ENCODE measurements around the gene LRRC74A.
A peak's percentile ranks its signal among the peaks of the same experiment; 100 is the strongest.

LRRC74A gene

DNA sequence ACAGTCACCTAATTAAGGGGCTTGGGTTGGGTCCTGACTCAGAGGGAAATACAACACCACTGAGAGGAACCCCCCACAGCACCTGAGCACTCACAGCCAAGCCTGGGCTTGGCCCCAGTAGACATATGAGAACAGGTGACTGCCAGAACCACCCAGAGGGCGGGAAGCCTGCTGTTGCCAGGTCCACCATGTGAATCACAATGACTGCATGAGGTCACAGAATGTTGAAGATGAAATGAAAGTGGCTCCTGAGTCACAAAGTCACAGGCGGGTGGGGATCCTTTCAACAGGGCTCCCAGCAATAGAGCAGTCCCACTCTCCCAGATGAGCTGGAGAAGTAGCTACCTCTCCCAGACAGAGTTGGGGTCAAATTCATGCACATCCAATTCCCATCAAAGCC is at the start of gene LRRC74A:
TSS of gene LRRC74A (plus strand) at position 287 of the 400 bp plus-strand sequence. CDS start 290 bp downstream, outside the sequence.
- no peak for DNase-seq (ENCODE audit: low spot score)

DNA sequence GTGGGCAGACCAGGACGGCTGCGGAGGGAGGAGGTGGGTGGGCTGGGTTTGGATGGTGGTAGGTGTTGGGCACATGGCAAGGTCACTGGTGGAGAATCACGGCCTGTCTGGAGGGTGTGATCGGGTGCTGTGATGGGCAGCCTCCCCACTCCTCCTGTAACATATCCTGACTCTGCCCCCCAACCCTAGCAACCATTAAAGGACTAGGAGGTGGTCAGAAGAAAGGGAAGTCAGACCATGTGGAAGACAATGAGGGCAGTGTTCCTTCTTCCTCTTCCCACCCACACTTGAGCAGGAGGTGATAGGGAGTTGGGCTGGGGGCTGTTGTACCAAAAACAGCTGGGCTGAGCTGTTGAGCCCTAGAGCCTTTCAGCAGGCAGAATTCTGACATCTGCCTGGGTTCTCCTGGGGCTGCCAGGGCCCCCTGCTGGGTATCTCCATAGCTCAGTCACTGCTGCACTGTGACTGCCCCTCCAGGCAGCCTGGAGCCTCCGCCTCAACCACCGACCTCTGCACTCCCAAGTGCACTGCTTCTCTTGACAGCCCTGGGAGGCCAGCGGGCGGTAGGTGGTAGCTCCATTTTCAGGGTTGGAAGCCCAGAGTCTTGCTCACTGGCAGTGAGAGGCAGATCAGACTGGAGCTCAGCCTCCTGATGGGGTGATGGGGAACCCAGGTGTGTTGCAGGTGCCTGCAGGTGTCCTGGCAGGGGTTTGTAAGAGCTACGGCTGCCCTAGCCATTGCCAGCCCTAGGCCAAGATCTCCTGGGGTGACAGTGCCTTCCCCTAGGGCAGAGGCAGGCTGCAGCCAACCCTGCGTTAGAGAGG is 49.6 kb upstream of the LRRC74A start:
- DNase-seq (ENCODE audit: low spot score): no peak

DNA sequence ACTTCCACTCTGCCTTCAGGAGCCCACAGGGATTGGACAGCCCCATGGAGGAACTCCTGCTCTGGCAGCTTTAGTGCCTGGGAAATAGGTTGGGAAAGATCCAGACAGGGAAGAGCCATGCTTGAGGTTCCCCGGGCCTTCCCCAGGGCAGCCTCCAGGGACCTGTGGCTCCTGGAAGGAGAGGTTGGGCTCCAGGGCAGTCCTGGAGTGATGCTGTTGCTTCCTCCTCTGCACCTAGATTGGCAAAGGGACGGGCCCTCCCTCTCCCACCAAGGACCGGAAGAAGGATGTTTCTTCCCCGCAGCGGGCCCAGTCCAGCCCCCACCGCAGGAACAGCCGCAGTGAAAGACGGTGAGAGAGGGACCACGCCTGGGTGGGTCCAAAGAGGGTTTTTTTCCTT is 48.5 kb upstream of the LRRC74A start:
- DNase-seq (ENCODE audit: low spot score): no peak

GRCh38 chr14:76778546-76779215 is 47.5 kb upstream of the LRRC74A start:
- no peak for DNase-seq (ENCODE audit: low spot score)

DNA sequence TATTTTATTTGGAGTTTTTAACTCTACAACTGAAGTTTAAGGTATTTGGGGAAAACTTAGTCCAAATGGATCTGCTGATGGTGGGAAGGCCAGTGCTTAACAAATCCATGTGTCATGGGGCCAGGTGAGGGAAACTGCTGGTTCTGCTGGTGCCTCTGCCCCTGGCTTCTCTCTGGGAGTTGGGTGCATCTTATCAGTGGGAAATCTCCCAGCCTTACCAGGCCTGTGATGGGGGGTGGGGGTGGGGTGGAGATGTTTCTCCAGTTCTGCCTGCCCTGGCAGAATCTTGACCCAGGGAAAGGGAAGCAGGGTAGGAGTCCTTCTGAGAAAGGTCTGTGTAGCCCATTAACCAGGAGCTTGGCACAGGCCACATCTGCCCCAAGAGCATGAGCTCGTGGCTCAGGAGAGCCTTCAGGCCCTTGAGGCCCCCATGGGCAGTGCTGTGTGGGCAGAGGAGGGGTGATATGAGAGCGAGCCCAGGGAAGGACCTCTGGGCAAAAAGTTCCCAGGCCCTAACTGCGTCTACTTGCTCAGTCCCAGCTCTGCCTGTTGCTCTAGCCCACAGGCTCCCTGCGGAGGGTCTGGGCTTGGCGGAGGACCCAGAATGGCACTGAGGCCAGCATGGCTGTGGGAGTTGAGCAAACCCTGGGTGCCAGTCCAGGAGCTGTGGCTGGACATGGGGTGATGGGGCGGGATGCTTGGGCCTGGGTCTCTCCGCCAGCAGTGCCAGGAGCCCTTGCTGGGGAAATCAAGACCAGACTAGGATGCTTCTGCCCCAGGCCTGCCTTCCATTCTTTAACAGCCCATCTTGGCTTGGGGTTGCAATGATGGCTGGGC is 46.8 kb upstream of the LRRC74A start:
- no peak for DNase-seq (ENCODE audit: low spot score)

DNA sequence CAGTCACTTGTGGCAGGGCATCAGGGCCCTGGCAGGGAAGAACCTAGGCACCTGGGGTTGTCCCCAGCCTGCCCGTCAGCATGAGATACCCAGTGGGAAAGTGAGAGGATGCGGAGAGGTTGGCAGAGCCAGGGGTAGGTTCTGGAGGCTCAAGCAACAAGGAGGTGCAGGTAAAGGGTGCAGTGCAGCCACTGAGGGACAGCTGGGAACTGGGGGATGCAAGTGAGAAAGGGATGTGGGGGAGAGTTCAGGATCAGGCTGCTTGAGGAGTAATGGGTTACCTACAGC is 46.2 kb upstream of the LRRC74A start:
- no peak for DNase-seq (ENCODE audit: low spot score)

DNA sequence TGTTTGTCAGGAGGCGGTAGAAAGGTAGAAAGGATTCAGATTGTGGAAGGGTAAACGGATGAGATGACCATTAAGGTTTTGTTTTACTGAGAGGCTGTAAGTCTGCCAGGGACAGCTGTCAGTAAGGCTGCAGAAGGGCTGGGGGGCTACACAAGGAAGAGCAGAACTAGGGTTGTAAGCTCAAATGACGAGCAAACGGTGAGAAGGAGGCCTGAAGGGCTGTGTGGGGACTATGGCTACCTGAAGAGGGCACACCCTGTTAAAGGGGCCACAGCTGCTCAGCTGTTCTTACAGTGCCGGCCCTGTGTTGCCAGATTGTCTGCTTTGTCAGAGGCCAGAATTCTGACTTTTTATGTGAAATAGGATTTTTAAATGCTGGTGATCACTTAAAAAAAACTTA is 45.8 kb upstream of the LRRC74A start:
- DNase-seq (ENCODE audit: low spot score): no peak

DNA sequence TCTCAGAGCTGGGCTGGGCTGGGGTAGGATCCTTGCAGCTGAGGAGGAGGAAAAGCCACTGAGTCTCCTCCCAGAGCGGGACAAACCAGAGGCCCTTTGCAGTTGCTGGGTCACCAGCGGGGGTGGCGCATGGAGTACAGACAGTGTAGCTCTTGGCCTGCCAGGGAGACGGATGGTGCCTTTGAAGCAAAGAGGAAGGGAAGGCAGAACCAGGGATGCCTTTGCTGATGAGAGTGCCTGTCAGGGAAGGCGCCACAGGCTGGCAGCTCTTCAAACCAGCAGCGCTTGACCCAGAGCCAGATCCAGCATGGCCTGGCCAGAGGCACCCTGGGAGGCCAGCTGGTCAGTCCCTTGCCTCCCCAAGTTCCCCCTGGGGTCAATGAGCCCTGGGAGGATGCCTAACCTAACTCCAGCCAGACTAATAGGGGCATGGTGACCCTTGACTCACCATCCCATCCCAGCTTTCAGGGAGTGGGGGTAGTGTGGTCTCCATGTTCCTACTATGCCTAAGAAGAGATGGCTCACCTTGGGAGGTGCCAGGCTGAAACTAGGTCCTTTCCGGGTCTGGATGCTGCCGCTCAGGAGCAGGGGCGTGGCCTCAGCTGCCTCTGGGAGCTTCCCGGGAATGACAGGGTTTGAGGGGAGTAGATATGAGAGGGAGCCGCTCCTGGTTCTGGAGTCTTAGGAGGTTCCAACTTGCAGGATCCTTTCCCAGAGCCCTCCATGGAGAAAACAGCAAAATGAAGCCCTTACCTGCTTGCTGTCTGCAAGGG is 45.1 kb upstream of the LRRC74A start:
- no peak for DNase-seq (ENCODE audit: low spot score)

DNA sequence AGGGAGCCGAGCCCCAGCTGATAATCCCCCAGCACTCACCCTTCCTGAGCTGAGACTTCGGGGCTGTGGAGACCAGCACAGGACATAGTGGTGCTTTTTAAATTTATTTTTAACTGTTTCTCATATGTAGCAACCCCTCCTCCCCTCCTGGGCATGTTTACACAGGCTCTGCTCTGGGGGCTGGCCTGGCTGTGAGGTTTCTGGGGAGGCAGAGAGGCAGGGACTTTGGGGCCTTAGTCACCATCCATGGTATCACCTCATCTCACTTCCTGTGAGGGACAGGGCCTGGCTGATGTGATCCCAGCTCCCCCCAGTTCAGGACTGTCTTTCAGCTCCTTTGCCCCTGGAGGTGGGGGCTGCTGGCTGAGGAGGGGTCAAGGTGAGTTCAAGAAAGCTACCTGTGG is 44.6 kb upstream of the LRRC74A start:
- DNase-seq (ENCODE audit: low spot score): no peak

DNA sequence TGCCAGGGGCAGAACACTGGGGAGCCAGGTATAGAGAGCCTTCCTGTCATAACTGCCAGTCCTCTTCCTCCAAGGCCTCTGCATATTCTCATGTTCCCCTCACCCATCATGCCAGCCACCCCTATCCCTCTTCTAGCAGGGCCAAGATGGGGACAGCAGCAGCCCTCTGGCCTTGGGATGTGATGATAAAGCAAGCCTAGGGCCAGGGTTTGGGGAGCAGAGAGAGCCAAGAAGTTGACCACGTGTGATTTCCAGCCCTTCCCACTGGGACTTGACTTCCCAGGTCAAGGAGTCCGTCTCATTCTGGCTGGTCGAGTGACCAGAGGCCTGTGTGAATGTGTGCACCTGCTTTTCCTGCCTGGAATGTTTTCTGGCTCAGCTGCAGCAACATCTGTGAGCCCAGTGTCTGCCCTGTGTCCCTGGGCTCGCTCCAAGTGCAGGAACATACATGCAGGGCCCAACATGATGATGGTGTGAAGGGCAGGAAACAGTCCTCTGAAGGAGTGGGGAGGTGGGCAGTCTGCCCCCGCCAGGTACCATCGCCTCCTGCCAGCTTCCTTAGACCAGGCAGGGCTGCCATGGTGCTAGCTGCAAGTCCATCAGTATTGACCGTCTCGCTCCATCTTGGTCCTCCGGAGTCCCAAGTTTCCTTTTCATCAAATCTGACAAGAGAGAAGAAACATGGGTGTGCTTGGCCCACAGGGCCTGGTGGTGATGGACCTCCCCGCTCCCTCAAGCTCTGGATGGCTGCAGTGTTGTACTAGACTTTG is 43.9 kb upstream of the LRRC74A start:
- no peak for DNase-seq (ENCODE audit: low spot score)

GRCh38 chr14:76782885-76783566 is 43.2 kb upstream of the LRRC74A start:
- DNase-seq (ENCODE audit: low spot score): no peak

DNA sequence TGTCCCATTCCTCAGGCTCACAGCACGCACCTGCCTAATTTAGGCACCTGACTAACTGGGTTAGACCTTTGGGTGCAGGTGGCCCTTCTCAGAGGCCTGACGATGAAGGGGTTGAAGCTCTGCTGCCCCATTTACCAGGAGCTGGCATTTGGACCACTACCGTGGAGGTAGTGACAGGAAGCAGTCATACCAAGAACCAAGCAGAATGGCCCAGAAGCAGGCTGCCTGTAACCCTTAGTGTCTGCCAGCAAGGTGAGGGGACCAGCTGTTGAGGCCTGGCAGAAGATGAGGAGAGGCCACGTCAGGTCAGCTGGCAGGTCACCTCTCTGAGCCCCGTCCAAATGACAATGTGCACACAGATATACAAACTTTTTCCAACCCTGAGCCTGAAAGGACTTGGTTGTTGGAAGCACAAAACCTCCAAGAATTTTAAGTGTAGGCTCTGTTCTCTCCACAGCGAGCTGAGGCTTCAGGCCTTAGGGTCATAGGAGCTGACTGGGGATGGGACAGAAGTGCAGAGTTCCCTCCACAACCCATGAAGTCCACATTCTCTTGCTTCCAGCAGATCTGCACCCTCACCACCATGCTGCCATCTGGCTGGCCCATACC is 41.8 kb upstream of the LRRC74A start:
- DNase-seq (ENCODE audit: low spot score): no peak

DNA sequence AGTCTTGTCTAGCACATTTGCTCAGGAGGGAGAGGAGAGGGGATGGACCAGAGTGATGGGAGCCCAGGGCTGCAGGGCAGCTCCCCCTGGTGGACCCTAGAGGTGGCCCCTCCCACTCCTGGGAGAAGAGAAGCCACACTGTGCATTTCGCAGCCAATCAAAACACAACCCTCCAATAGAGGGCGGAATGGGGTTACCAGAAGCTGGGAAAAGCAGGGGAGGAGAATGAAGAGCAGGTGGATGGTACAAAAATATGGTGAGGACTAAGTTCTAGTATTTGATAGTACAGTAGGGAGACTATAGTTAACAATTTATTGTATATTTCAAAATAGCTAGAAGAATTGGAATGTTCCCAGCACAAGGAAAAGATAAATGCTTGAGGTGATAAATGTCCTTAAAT is 41.3 kb upstream of the LRRC74A start:
- DNase-seq (ENCODE audit: low spot score): peak; percentile 91

- no peak for DNase-seq (ENCODE audit: low spot score)
Observed at GRCh38 chr14:76786601-76787000, 39.6 kb upstream of the LRRC74A start.

- DNase-seq (ENCODE audit: low spot score): no peak
Observed at GRCh38 chr14:76792422-76792821, 33.8 kb upstream of the LRRC74A start.

- DNase-seq (ENCODE audit: low spot score): no peak
Observed at GRCh38 chr14:76793324-76793723, 32.9 kb upstream of the LRRC74A start.

DNA sequence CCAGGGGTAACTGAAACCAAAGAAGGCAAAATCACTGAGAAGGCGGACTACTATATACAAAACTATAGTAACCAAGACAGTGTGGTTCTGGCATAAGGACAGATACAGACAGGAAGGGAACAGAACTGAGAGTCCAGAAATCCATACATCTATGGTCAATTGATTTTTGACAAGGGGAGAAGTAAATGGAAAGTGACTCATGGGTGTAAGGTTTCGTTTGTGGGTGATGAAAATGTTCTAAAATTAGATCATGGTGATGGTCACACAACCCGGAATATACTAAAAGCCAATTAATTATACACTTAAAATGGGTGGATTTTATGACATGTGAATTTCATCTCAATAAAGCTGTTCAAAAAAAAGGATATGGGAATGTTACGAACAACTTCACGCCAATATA is 32.3 kb upstream of the LRRC74A start:
- no peak for DNase-seq (ENCODE audit: low spot score)

GRCh38 chr14:76806446-76806845 is 19.8 kb upstream of the LRRC74A start:
- no peak for DNase-seq (ENCODE audit: low spot score)

DNA sequence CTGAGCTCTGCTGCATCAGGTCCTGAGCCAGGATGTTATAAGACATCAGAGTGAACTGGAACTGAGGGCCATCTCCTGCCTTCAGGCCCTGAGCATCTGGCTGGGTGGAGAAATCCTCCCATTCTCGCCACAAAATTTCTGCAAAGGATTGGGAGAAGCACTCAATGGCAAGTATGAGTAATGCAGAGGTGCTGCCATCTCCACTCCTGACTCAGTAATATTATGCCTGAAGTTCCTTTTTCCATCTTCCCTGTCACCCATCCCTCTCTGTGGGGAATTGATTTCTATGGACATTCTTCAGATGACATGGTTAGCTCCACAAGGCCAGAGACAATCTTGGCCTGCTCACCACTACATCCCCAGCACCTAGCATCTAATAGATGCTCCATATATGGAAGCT is 18.2 kb upstream of the LRRC74A start:
- DNase-seq (ENCODE audit: low spot score): no peak

DNA sequence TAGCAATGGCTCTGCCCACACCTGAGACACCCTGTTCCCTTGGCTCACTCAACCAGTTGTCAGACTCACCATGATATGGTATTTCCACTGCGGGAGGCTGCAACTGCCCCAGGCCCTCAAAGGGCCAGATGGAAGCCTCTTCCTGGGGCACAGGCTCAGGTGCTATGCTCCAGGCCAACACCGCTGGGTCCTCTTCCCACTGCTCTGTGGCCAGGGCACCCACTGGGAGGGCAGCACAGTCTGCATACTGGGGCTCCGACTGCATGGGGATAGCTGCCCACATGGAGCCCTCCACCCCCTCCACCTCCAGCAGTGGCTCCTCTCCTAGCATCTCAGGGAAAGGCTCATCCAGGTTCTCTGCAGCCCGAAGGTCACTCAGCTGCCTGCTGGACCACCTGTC is 17.2 kb upstream of the LRRC74A start:
- no peak for DNase-seq (ENCODE audit: low spot score)

Data from GM03348 (cell line).